BLaER1 (cell line): ENCODE data around the gene TMEM87B.
A peak's percentile ranks its signal among the peaks of the same experiment; 100 is the strongest.
"Not testable (repeated sequence)": the region's sequence is repeated elsewhere in the genome, so short reads cannot be mapped to it uniquely, and the experiment has no call there.

Experiments used
- H3K27ac ChIP-seq: shearing (Covaris generic); formaldehyde crosslinking; 2 replicates; pipeline ENCODE4 v1.8.1; 2022
- H3K27me3 ChIP-seq: shearing (Covaris generic); formaldehyde crosslinking; 2 replicates; pipeline ENCODE4 v1.8.1; 2022
- H3K36me3 ChIP-seq: shearing (Covaris generic); formaldehyde crosslinking; 2 replicates; pipeline ENCODE4 v1.8.1; 2022
- H3K4me1 ChIP-seq: shearing (Covaris generic); formaldehyde crosslinking; 2 replicates; pipeline ENCODE4 v1.8.1; 2022
- H3K4me2 ChIP-seq: shearing (Covaris generic); formaldehyde crosslinking; 2 replicates; pipeline ENCODE4 v1.8.1; 2022
- H3K4me3 ChIP-seq: shearing (Covaris generic); formaldehyde crosslinking; 2 replicates; pipeline ENCODE4 v1.8.1; 2022
- H3K9ac ChIP-seq: shearing (Covaris generic); formaldehyde crosslinking; 2 replicates; pipeline ENCODE4 v1.8.1; 2022
- H3K9me3 ChIP-seq: shearing (Covaris generic); formaldehyde crosslinking; 2 replicates; pipeline ENCODE4 v1.8.1; 2022
- H4K20me1 ChIP-seq: shearing (Covaris generic); formaldehyde crosslinking; 2 replicates; pipeline ENCODE4 v1.8.1; 2022
- Cebpa-rat ChIP-seq: shearing (Covaris generic); IDR thresholded peaks from 2 replicates; pipeline ENCODE4 v1.8.1; 2022

TMEM87B gene

GRCh38 chr2:112109278-112109677, 54.2 kb downstream of the TMEM87B start:
- no peak overlapping the region for H3K4me3 ChIP-seq
- H3K4me1 ChIP-seq = no peaks in the 10 kb centered on the region

GRCh38 chr2:112110966-112111365, 55.9 kb downstream of the TMEM87B start:
- Histone ChIP-seq H4K20me1 (no peaks in the 10 kb centered on the region), H3K27ac (no peak overlapping the region), H3K27me3 (no peaks in the 10 kb centered on the region), H3K36me3 (peaks cover 64% of the 10 kb centered on the region), H3K4me2 (no peak overlapping the region), H3K4me3 (no peak overlapping the region), H3K9me3 (peaks cover 50% of the 10 kb centered on the region), H3K9ac (no peak overlapping the region), H3K4me1 (no peaks in the 10 kb centered on the region)
- TF ChIP-seq Cebpa-rat = no peak

More at GRCh38 chr2:112109278-112109677, 54.2 kb downstream of the TMEM87B start:
- Histone ChIP-seq H3K27me3 (no peaks in the 10 kb centered on the region), H3K9ac (no peak overlapping the region), H3K4me2 (no peak overlapping the region), H4K20me1 (no peaks in the 10 kb centered on the region), H3K36me3 (peaks cover 63% of the 10 kb centered on the region), H3K9me3 (peaks cover 50% of the 10 kb centered on the region), H3K27ac (no peak overlapping the region)
- TF ChIP-seq Cebpa-rat = no peak

- H3K4me2 ChIP-seq, H4K20me1 ChIP-seq, H3K27me3 ChIP-seq, H3K4me3 ChIP-seq, H3K4me1 ChIP-seq, H3K9ac ChIP-seq, H3K27ac ChIP-seq: not testable (repeated sequence)
- H3K36me3 ChIP-seq = peaks cover 60% of the 10 kb centered on the region
- H3K9me3 ChIP-seq = peaks cover 43% of the 10 kb centered on the region
Measured at GRCh38 chr2:112113354-112113753, 58.3 kb downstream of the TMEM87B start.

- H3K4me3 ChIP-seq = no peak overlapping the region
- no peaks in the 10 kb centered on the region for H3K9me3 ChIP-seq
- H3K4me1 ChIP-seq = no peaks in the 10 kb centered on the region
- H3K9ac ChIP-seq = no peak overlapping the region
- H3K36me3 ChIP-seq = peaks cover 25% of the 10 kb centered on the region
- H3K4me2 ChIP-seq = no peak overlapping the region
- H4K20me1 ChIP-seq = no peaks in the 10 kb centered on the region
- no peaks in the 10 kb centered on the region for H3K27me3 ChIP-seq
- no peak for TF ChIP-seq Cebpa-rat
- no peak overlapping the region for H3K27ac ChIP-seq
Measured at GRCh38 chr2:112118148-112118547, 63.1 kb downstream of the TMEM87B start.

- H3K9me3 ChIP-seq = peaks cover 23% of the 10 kb centered on the region
- TF ChIP-seq Cebpa-rat = no peak
Measured at GRCh38 chr2:112121682-112122254, 66.7 kb downstream of the TMEM87B start.

GRCh38 chr2:112129060-112129459, 74.0 kb downstream of the TMEM87B start:
- no peaks in the 10 kb centered on the region for H3K36me3 ChIP-seq
- TF ChIP-seq Cebpa-rat = no peak; the same call in 1 of the 2 replicates
- no peaks in the 10 kb centered on the region for H3K27me3 ChIP-seq
- no peaks in the 10 kb centered on the region for H4K20me1 ChIP-seq
- H3K27ac ChIP-seq = no peak overlapping the region
- peaks cover 45% of the 10 kb centered on the region for H3K9me3 ChIP-seq
- H3K4me1 ChIP-seq = no peaks in the 10 kb centered on the region
- H3K9ac ChIP-seq = no peak overlapping the region
- H3K4me2 ChIP-seq = no peak overlapping the region
- no peak overlapping the region for H3K4me3 ChIP-seq

More at GRCh38 chr2:112121682-112122254, 66.7 kb downstream of the TMEM87B start:
- Histone ChIP-seq H3K4me1 (no peaks in the 10 kb centered on the region), H3K36me3 (peaks cover 19% of the 10 kb centered on the region; the same call in 1 of the 2 replicates), H3K4me3 (no peak overlapping the region), H3K4me2 (no peak overlapping the region), H3K27ac (no peak overlapping the region), H4K20me1 (no peaks in the 10 kb centered on the region), H3K9ac (no peak overlapping the region), H3K27me3 (no peaks in the 10 kb centered on the region)

GRCh38 chr2:112133344-112133743, 78.3 kb downstream of the TMEM87B start:
- Histone ChIP-seq H3K27ac (no peak overlapping the region), H3K4me2 (no peak overlapping the region), H3K36me3 (no peaks in the 10 kb centered on the region), H3K27me3 (peaks cover 11% of the 10 kb centered on the region), H3K9ac (no peak overlapping the region), H3K4me3 (no peak overlapping the region), H3K9me3 (peaks cover 11% of the 10 kb centered on the region), H3K4me1 (peaks cover 27% of the 10 kb centered on the region), H4K20me1 (no peaks in the 10 kb centered on the region)
- no peak for TF ChIP-seq Cebpa-rat

GRCh38 chr2:112134120-112134519, 79.1 kb downstream of the TMEM87B start:
- H3K27ac ChIP-seq = no peak overlapping the region
- TF ChIP-seq Cebpa-rat = no peak
- no peak overlapping the region for H3K4me3 ChIP-seq
- no peak overlapping the region for H3K9ac ChIP-seq
- no peak overlapping the region for H3K4me2 ChIP-seq
- no peaks in the 10 kb centered on the region for H3K36me3 ChIP-seq
- peaks cover 27% of the 10 kb centered on the region for H3K4me1 ChIP-seq
- peaks cover 19% of the 10 kb centered on the region for H3K27me3 ChIP-seq
- peaks cover 5% of the 10 kb centered on the region for H3K9me3 ChIP-seq
- H4K20me1 ChIP-seq = no peaks in the 10 kb centered on the region

GRCh38 chr2:112136096-112136495, 81.0 kb downstream of the TMEM87B start:
- Histone ChIP-seq H3K27ac (no peak overlapping the region), H3K27me3 (peaks cover 37% of the 10 kb centered on the region)
- no peak for TF ChIP-seq Cebpa-rat

GRCh38 chr2:112137516-112138158, 82.6 kb downstream of the TMEM87B start:
- no peaks in the 10 kb centered on the region for H4K20me1 ChIP-seq
- peaks cover 27% of the 10 kb centered on the region for H3K4me1 ChIP-seq
- no peaks in the 10 kb centered on the region for H3K36me3 ChIP-seq
- H3K4me3 ChIP-seq = peak overlapping the region; percentile 72
- H3K9me3 ChIP-seq = peaks cover 5% of the 10 kb centered on the region
- peak overlapping the region; percentile 65 for H3K9ac ChIP-seq
- peaks cover 53% of the 10 kb centered on the region for H3K27me3 ChIP-seq
- peak overlapping the region; percentile 54 for H3K27ac ChIP-seq
- peak overlapping the region; percentile 98 for H3K4me2 ChIP-seq
- no peak for TF ChIP-seq Cebpa-rat

More at GRCh38 chr2:112136096-112136495, 81.0 kb downstream of the TMEM87B start:
- Histone ChIP-seq H3K4me2 (peak overlapping the region; percentile 98), H3K4me1 (peaks cover 27% of the 10 kb centered on the region), H3K36me3 (no peaks in the 10 kb centered on the region), H3K9ac (no peak overlapping the region), H3K4me3 (no peak overlapping the region), H4K20me1 (no peaks in the 10 kb centered on the region), H3K9me3 (peaks cover 5% of the 10 kb centered on the region)
